ENCODE measurements around the gene ANGPTL8. TPM values are rescaled to one million over a fixed set of nuclear protein-coding genes. Genes with fewer than 3 reads are reported as not detected.

Gene ANGPTL8
- total RNA-seq, 2 experiments from 2014 or later: not detected

DNA sequence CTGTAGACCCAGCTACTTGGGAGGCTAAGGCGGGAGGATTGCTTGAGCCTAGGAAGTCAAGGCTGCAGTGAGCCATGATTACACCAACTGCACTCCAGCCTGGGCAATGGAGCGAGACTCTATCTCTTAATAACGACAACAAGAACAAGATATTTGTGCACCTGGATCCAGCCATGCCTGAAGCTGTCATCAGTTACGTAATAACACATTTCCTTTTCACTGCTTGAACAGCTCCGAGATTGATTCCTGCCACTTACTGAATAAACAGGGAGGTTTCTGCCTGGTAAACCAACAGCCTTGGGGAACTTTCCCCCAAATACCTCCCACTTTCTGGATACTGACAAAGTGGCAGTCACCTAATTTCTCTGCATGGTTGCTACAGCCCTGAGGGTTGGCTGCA, 47.5 kb upstream of the ANGPTL8 start:
- H3K9me3 ChIP-seq (ENCODE audit: control insufficient read depth in 1 of 2, insufficient read depth in 1 of 2, low read length in 2 of 2): peaks cover 0 to 7% of the 10 kb centered on the region in 2 experiments
- intact Hi-C loops (cut with DNase I, micrococcal nuclease): no loop called here
- ChIA-PET CTCF (no interaction called here), POLR2A (no interaction called here)
- H3K27ac ChIP-seq (ENCODE audit: low read depth in 1 of 2, low read length in 2 of 2): no peak overlapping the region
- no peak for DNase-seq
- no peaks in the 10 kb centered on the region for H3K36me3 ChIP-seq (ENCODE audit: insufficient read depth, low read length)
- H3K4me3 ChIP-seq (ENCODE audit: low read length): no peak overlapping the region
- TF ChIP-seq, protein P1, sequence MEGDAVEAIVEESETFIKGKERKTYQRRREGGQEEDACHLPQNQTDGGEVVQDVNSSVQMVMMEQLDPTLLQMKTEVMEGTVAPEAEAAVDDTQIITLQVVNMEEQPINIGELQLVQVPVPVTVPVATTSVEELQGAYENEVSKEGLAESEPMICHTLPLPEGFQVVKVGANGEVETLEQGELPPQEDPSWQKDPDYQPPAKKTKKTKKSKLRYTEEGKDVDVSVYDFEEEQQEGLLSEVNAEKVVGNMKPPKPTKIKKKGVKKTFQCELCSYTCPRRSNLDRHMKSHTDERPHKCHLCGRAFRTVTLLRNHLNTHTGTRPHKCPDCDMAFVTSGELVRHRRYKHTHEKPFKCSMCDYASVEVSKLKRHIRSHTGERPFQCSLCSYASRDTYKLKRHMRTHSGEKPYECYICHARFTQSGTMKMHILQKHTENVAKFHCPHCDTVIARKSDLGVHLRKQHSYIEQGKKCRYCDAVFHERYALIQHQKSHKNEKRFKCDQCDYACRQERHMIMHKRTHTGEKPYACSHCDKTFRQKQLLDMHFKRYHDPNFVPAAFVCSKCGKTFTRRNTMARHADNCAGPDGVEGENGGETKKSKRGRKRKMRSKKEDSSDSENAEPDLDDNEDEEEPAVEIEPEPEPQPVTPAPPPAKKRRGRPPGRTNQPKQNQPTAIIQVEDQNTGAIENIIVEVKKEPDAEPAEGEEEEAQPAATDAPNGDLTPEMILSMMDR (IDR thresholded peaks at IDR 0.05): no peak
- no peaks in the 10 kb centered on the region for H3K36me3 Mint-ChIP-seq (ENCODE audit: low read depth)
- H3K27me3 ChIP-seq (ENCODE audit: control insufficient read depth in 1 of 2, insufficient read depth in 2 of 2, low read length in 2 of 2): peaks cover 6 to 9% of the 10 kb centered on the region in 2 experiments
- H3K4me1 ChIP-seq (ENCODE audit: insufficient read depth, low read length): peaks cover 15% of the 10 kb centered on the region
- peaks cover 13% of the 10 kb centered on the region for H3K27me3 Mint-ChIP-seq
- no peak overlapping the region for H3K27ac Mint-ChIP-seq
- H3K4me1 Mint-ChIP-seq (ENCODE audit: low read depth): peaks cover 8% of the 10 kb centered on the region
- no peaks in the 10 kb centered on the region for H3K9me3 Mint-ChIP-seq
- H3K4me3 Mint-ChIP-seq: no peak overlapping the region
- ATAC-seq (ENCODE audit: poor library complexity): no peak

DNA sequence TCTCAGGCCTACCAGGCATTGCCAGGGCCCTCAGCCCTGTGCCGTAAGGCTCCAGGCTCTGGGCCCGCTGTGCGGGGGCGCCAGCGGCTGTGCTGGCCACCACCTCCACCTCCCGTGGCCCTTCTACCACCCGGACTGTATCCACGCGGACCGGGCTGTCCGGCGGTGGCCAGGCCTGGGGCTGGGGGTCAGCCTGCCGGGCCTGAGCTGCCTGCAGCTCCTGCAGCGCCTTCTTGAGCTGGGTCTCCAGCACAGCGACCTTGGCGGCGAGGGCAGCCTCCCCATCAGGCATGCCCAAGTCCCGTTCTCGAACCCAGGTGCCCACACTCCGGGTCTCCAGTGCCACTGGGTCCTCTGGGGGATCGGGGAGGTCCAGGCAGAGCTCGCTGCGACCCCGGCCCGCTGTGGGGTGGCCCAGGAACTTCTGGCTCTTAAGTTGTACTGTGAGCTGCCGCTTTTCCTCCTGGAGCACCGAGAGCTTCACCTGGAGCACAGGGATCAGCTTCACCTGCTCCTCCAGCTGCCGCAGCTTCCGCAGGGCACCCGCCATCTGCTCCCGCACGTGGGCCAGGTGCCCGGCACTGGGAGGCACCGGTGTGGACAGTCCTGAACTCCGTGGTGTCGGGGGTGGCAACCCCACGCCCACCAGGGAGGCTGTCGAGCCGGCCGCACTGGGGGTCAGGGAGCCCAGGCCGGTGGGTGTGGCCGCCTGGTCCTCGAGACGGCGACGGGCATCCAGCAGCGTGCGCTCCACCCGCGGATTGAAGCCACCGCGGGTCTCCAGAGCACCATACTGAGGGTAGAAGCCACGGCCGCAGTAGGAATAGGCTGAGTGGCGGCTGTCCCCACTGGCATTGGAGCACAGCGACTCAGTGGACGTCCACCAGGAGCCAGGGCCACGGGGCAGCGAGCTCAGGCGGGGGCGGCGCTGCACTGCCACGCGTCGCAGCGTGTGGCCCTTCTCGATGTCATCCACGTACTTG, 46.2 kb upstream of the ANGPTL8 start:
- Mint-ChIP-seq H3K27ac (no peak overlapping the region), H3K4me3 (no peak overlapping the region), H3K27me3 (peaks cover 13% of the 10 kb centered on the region), H3K4me1 (ENCODE audit: low read depth) (peaks cover 8% of the 10 kb centered on the region), H3K36me3 (ENCODE audit: low read depth) (no peaks in the 10 kb centered on the region), H3K9me3 (no peaks in the 10 kb centered on the region)
- DNase-seq (no peak), ATAC-seq (ENCODE audit: poor library complexity) (no peak)
- intact Hi-C loops (cut with DNase I, micrococcal nuclease): no loop called here
- H3K4me1 ChIP-seq (ENCODE audit: insufficient read depth, low read length): peaks cover 22% of the 10 kb centered on the region
- no peaks in the 10 kb centered on the region for H3K36me3 ChIP-seq (ENCODE audit: insufficient read depth, low read length)
- CTCF ChIA-PET: interaction anchor here (0.6 kb wide), 1 partner anchor 24 kb away, joined by 3 read pairs; no protein-coding TSS in a partner anchor
- H3K9me3 ChIP-seq (ENCODE audit: control insufficient read depth in 1 of 2, insufficient read depth in 1 of 2, low read length in 2 of 2): peaks cover 0 to 7% of the 10 kb centered on the region in 2 experiments
- TF ChIP-seq, protein P1 (IDR thresholded peaks at IDR 0.05): no peak
- no peak overlapping the region for H3K27ac ChIP-seq (ENCODE audit: low read depth in 1 of 2, low read length in 2 of 2)
- POLR2A ChIA-PET: no interaction called here
- peaks cover 9 to 11% of the 10 kb centered on the region in 2 experiments for H3K27me3 ChIP-seq (ENCODE audit: control insufficient read depth in 1 of 2, insufficient read depth in 2 of 2, low read length in 2 of 2)
- H3K4me3 ChIP-seq (ENCODE audit: low read length): no peak overlapping the region

GRCh38 chr19:11194173-11194572, 45.2 kb upstream of the ANGPTL8 start:
- no peak overlapping the region for H3K27ac ChIP-seq (ENCODE audit: low read depth in 1 of 2, low read length in 2 of 2)
- H3K4me3 ChIP-seq (ENCODE audit: low read length): no peak overlapping the region
- peaks cover 0 to 7% of the 10 kb centered on the region in 2 experiments for H3K9me3 ChIP-seq (ENCODE audit: control insufficient read depth in 1 of 2, insufficient read depth in 1 of 2, low read length in 2 of 2)
- Mint-ChIP-seq H3K9me3 (no peaks in the 10 kb centered on the region), H3K27me3 (peaks cover 13% of the 10 kb centered on the region), H3K4me3 (no peak overlapping the region), H3K27ac (no peak overlapping the region), H3K36me3 (ENCODE audit: low read depth) (no peaks in the 10 kb centered on the region), H3K4me1 (ENCODE audit: low read depth) (peaks cover 8% of the 10 kb centered on the region)
- TF ChIP-seq, protein P1 (IDR thresholded peaks at IDR 0.05): no peak
- ChIA-PET CTCF (no interaction called here), POLR2A (no interaction called here)
- ATAC-seq (ENCODE audit: poor library complexity) (no peak), DNase-seq (no peak)
- no peaks in the 10 kb centered on the region for H3K36me3 ChIP-seq (ENCODE audit: insufficient read depth, low read length)
- H3K4me1 ChIP-seq (ENCODE audit: insufficient read depth, low read length): peaks cover 22% of the 10 kb centered on the region
- H3K27me3 ChIP-seq (ENCODE audit: control insufficient read depth in 1 of 2, insufficient read depth in 2 of 2, low read length in 2 of 2): peaks cover 9 to 11% of the 10 kb centered on the region in 2 experiments
- intact Hi-C loops (cut with DNase I, micrococcal nuclease): no loop called here

Measured in CD4-positive, alpha-beta T cell (primary cell).